K562 (cell line): ENCODE measurements around the gene FOXN1.

ENCODE experiments used
- CBX3 ChIP-seq, 2 experiments: IDR thresholded peaks; 1 replicate in 1 of 2; 2 replicates in 1 of 2; pipeline ENCODE4 v1.6.1; 2012; ENCODE audit warnings: inconsistent platforms in 2 of 2, low read length in 2 of 2, borderline replicate concordance in 1 of 2, control low read depth in 1 of 2
- FOS ChIP-seq: IDR thresholded peaks from 3 replicates; pipeline ENCODE4 v1.6.1; 2011; ENCODE audit not compliant: insufficient read length; ENCODE audit errors: extremely low read depth
- FOXM1 ChIP-seq, 2 experiments: fragments of 450-650 bp in 1 of 2; sonication (generic) in 1 of 2; formaldehyde crosslinking in 1 of 2; IDR thresholded peaks; 2 replicates each; pipeline versions ENCODE4 v1.6.1 to v1.9.0; 2017 to 2022; ENCODE audit warnings: low read depth in 2 of 2, mild to moderate bottlenecking in 2 of 2, missing genetic modification reagents in 1 of 2, moderate library complexity in 1 of 2
- HNRNPL ChIP-seq: fragments of 200-400 bp; formaldehyde crosslinking; IDR thresholded peaks from 2 replicates; pipeline ENCODE4 v1.6.1; 2017; ENCODE audit warnings: low read depth, mild to moderate bottlenecking, low read length
- IRF1 ChIP-seq: sonication (generic); formaldehyde crosslinking; IDR thresholded peaks from 2 replicates; pipeline ENCODE4 v1.8.0; 2022; ENCODE audit warnings: missing genetic modification reagents, mild to moderate bottlenecking, borderline replicate concordance
- MTA1 ChIP-seq: fragments of 450-650 bp; IDR thresholded peaks from 2 replicates; pipeline ENCODE4 v1.6.1; 2017; ENCODE audit warnings: borderline replicate concordance
- RNF2 ChIP-seq: sonication (generic); IDR thresholded peaks from 2 replicates; pipeline ENCODE4 v1.6.1; 2016
- TAF15 ChIP-seq: fragments of 200-400 bp; formaldehyde crosslinking; IDR thresholded peaks from 2 replicates; pipeline ENCODE4 v1.6.1; 2017; ENCODE audit warnings: mild to moderate bottlenecking, low read depth, low read length, moderate library complexity
- YBX1 ChIP-seq: fragments of 450-650 bp; IDR thresholded peaks from 2 replicates; pipeline ENCODE4 v1.7.1; 2016; ENCODE audit warnings: mild to moderate bottlenecking
- YY1 ChIP-seq, 3 experiments: IDR thresholded peaks; 2 replicates each; pipeline ENCODE4 v1.6.1; 2011; ENCODE audit warnings: low read length in 2 of 3, mild to moderate bottlenecking in 2 of 3, moderate library complexity in 2 of 3, borderline replicate concordance in 1 of 3, control low read depth in 1 of 3, low read depth in 1 of 3; ENCODE audit not compliant: insufficient read depth in 3 of 3, insufficient replicate concordance in 2 of 3, control insufficient read depth in 1 of 3, insufficient read length in 1 of 3; ENCODE audit errors: extremely low read depth in 1 of 3
- TF ChIP-seq, protein P1 (sequence below): sonication (generic); formaldehyde crosslinking; IDR thresholded peaks from 2 replicates; pipeline ENCODE4 v1.8.0; 2022; ENCODE audit warnings: mild to moderate bottlenecking, missing genetic modification reagents

DNA sequence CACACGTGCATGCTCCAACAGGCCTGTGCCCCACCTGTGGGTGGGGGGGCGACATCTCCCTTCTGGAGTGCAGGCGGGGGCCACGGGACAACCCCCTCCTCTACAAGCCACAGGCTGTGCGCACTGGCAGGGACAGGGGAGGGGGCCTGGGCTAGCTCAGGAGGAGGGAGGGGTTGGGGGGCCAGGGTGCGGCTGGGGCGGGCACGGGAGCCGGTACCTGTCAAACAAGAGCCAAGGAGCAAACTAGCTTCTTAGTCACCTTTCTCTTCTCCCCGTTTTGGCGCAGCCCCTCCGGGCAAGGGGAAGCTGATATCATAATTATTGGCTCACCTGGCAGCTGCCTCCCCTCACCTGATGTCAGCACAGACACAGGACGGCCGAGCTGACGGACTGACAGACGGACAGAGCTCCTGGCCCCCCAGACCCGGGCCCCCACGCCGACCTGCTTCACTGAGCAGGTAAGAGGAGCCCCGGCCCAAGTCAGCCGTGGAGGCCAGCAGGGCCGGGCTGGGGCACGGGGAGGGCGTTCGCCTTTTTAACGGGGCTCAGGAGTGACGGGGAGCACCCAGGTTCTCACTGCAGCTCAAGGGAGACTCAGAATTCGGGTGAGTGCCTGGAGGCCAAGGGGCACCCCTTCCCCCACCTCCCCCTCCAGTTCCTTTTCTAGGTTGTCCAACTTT lies at the start of gene FOXN1:
- TF ChIP-seq RNF2 (no peak), YBX1 (no peak), TAF15 (no peak), YY1 (IDR thresholded peaks at IDR 0.05; ENCODE audit: borderline replicate concordance in 1 of 3, control insufficient read depth in 1 of 3, extremely low read depth in 1 of 3, insufficient read depth in 3 of 3, insufficient read length in 1 of 3, insufficient replicate concordance in 2 of 3, low read depth in 1 of 3, low read length in 2 of 3) (no peak), MTA1 (no peak), HNRNPL (no peak), CBX3 (IDR thresholded peaks at IDR 0.05; ENCODE audit: borderline replicate concordance in 1 of 2, low read length in 2 of 2) (no peak), IRF1 (CRISPR knock-in tag) (no peak), FOXM1 (IDR thresholded peaks at IDR 0.05; ENCODE audit: low read depth) (no peak), FOXM1 (CRISPR knock-in tag; IDR thresholded peaks at IDR 0.05; ENCODE audit: low read depth) (no peak), FOS (no peak)
- TF ChIP-seq, protein P1, sequence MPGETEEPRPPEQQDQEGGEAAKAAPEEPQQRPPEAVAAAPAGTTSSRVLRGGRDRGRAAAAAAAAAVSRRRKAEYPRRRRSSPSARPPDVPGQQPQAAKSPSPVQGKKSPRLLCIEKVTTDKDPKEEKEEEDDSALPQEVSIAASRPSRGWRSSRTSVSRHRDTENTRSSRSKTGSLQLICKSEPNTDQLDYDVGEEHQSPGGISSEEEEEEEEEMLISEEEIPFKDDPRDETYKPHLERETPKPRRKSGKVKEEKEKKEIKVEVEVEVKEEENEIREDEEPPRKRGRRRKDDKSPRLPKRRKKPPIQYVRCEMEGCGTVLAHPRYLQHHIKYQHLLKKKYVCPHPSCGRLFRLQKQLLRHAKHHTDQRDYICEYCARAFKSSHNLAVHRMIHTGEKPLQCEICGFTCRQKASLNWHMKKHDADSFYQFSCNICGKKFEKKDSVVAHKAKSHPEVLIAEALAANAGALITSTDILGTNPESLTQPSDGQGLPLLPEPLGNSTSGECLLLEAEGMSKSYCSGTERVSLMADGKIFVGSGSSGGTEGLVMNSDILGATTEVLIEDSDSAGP: no peak
